Calu3 (cell line): Measurements from ENCODE around the gene VWF. TPM values are rescaled to one million over a fixed set of nuclear protein-coding genes. Genes with fewer than 3 reads are reported as not detected.

ENCODE experiments used
- BruUV-seq: library from RNA; stranded (reverse); fragments of 400-500 nt; replicated peaks from 2 replicates; lab custom pipeline; 2021; lab: Mats Ljungman, UMichigan
- CTCF ChIA-PET: fragments of 300-600 bp; sonication (Branson Sonifier 250); formaldehyde crosslinking; loops from one replicate; lab custom pipeline; 2022; ENCODE audit warnings: antibody characterized with exemption; lab: Charles Lee
- DNase-seq: peaks from one replicate; pipeline ENCODE4 v3.0.0; 2022
- H3K27ac Mint-ChIP-seq: one replicate; pipeline ENCODE4 v1.8.0; 2022; ENCODE audit warnings: mixed read lengths; ENCODE audit not compliant: unreplicated experiment
- H3K27me3 Mint-ChIP-seq: one replicate; pipeline ENCODE4 v1.8.0; 2022; ENCODE audit warnings: mixed read lengths; ENCODE audit not compliant: unreplicated experiment
- H3K36me3 Mint-ChIP-seq: one replicate; pipeline ENCODE4 v1.8.0; 2022; ENCODE audit warnings: mild to moderate bottlenecking, moderate library complexity, mixed read lengths; ENCODE audit not compliant: insufficient read depth, unreplicated experiment
- H3K4me1 Mint-ChIP-seq: one replicate; pipeline ENCODE4 v1.8.0; 2022; ENCODE audit warnings: mild to moderate bottlenecking, low read depth, mixed read lengths; ENCODE audit not compliant: unreplicated experiment
- H3K4me3 Mint-ChIP-seq: one replicate; pipeline ENCODE4 v1.8.0; 2022; ENCODE audit warnings: mild to moderate bottlenecking, low read depth, moderate library complexity, mixed read lengths; ENCODE audit not compliant: unreplicated experiment
- H3K9me3 Mint-ChIP-seq: one replicate; pipeline ENCODE4 v1.8.0; 2022; ENCODE audit warnings: low read depth, mixed read lengths; ENCODE audit not compliant: unreplicated experiment
- CTCF ChIP-seq: fragments of 200-600 bp; IDR thresholded peaks from one replicate; pipeline ENCODE4 v1.8.0; 2022; ENCODE audit warnings: antibody characterized with exemption; ENCODE audit not compliant: unreplicated experiment
- intact Hi-C: fragments of 100-400 bp; cut with micrococcal nuclease; formaldehyde crosslinking; loops from one replicate; pipeline ENCODE4 v1.10.0; 2022; ENCODE audit not compliant: unreplicated experiment
- total RNA-seq: library from RNA; stranded (reverse); gene quantifications from 2 replicates; pipeline ENCODE4 v1.2.3, GENCODE V29; 2022

The VWF gene
- total RNA-seq, 1 experiment from 2014 or later, result not detected

GRCh38 chr12:6032726-6033125 is 91.7 kb downstream of the VWF start:
- no peak overlapping the region for H3K4me3 Mint-ChIP-seq
- no peak for TF ChIP-seq CTCF
- H3K27ac Mint-ChIP-seq, result no peak overlapping the region
- no peaks in the 10 kb centered on the region for H3K4me1 Mint-ChIP-seq
- CTCF ChIA-PET, result no interaction called here
- no peaks in the 10 kb centered on the region for H3K9me3 Mint-ChIP-seq
- H3K27me3 Mint-ChIP-seq, result peaks cover 77% of the 10 kb centered on the region
- H3K36me3 Mint-ChIP-seq, result no peaks in the 10 kb centered on the region
- intact Hi-C loops, result no loop called here
- DNase-seq, result no peak
- no TSS peak for BruUV-seq

GRCh38 chr12:6031001-6031400 is 93.5 kb downstream of the VWF start:
- no peaks in the 10 kb centered on the region for H3K4me1 Mint-ChIP-seq
- H3K9me3 Mint-ChIP-seq, result no peaks in the 10 kb centered on the region
- DNase-seq, result no peak
- peaks cover 94% of the 10 kb centered on the region for H3K27me3 Mint-ChIP-seq
- H3K4me3 Mint-ChIP-seq, result no peak overlapping the region
- intact Hi-C loops, result no loop called here
- no peaks in the 10 kb centered on the region for H3K36me3 Mint-ChIP-seq
- BruUV-seq, result no TSS peak
- H3K27ac Mint-ChIP-seq, result no peak overlapping the region
- CTCF ChIA-PET, result no interaction called here
- no peak for TF ChIP-seq CTCF

- H3K27me3 Mint-ChIP-seq, result peaks cover 100% of the 10 kb centered on the region
- H3K36me3 Mint-ChIP-seq, result no peaks in the 10 kb centered on the region
- no peak for TF ChIP-seq CTCF
- H3K27ac Mint-ChIP-seq, result no peak overlapping the region
- no peak overlapping the region for H3K4me3 Mint-ChIP-seq
- CTCF ChIA-PET, result interaction anchor here (0.7 kb wide), 1 partner anchor 61 kb away, joined by 3 read pairs; no protein-coding TSS in a partner anchor
- DNase-seq, result no peak
- intact Hi-C loops, result no loop called here
- BruUV-seq, result no TSS peak
- H3K9me3 Mint-ChIP-seq, result no peaks in the 10 kb centered on the region
- H3K4me1 Mint-ChIP-seq, result no peaks in the 10 kb centered on the region
Observed at GRCh38 chr12:6030081-6030480, 94.4 kb downstream of the VWF start.

- CTCF ChIA-PET, result interaction anchor here (0.7 kb wide), 1 partner anchor 61 kb away, joined by 3 read pairs; no protein-coding TSS in a partner anchor
- no peak overlapping the region for H3K4me3 Mint-ChIP-seq
- H3K4me1 Mint-ChIP-seq, result peaks cover 2% of the 10 kb centered on the region
- BruUV-seq, result no TSS peak
- H3K27ac Mint-ChIP-seq, result no peak overlapping the region
- no peaks in the 10 kb centered on the region for H3K9me3 Mint-ChIP-seq
- no peak for DNase-seq
- intact Hi-C loops, result no loop called here
- TF ChIP-seq CTCF, result no peak
- no peaks in the 10 kb centered on the region for H3K36me3 Mint-ChIP-seq
- peaks cover 100% of the 10 kb centered on the region for H3K27me3 Mint-ChIP-seq
Observed at GRCh38 chr12:6029401-6029800, 95.1 kb downstream of the VWF start.
